Measurements from ENCODE around the gene HLF.

The HLF gene

DNA sequence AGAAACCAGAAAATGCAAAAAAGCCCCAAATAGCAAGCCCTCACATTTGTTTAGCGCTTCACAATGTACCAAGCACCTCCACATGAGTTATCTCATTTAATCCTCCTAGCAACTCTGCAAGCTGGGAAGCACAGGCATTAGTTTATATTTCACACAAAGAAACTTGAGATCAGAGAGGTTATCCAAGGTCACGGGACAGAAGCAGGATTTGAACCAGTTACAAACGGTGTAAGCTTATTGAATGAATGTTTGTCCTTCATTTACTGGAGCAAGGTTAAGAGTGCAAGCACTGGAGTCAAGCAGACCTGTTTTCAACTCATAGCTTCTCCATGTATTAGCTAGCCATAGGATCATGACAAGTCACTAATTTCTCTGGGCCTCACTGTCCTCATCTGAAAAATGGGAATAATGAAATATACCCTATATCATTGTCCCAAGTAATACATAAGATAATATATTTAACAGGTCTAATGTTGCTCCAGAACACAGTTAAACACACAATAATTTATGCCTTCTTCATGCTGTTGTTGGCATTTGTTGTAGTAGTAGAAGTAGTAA lies 6.1 kb upstream of the HLF start:
- no peak for DNase-seq

- DNase-seq, result no peak
Observed at GRCh38 chr17:55259684-55260111, 5.1 kb upstream of the HLF start.

- no peak for DNase-seq
Observed at GRCh38 chr17:55261311-55261710, 3.4 kb upstream of the HLF start.

DNA sequence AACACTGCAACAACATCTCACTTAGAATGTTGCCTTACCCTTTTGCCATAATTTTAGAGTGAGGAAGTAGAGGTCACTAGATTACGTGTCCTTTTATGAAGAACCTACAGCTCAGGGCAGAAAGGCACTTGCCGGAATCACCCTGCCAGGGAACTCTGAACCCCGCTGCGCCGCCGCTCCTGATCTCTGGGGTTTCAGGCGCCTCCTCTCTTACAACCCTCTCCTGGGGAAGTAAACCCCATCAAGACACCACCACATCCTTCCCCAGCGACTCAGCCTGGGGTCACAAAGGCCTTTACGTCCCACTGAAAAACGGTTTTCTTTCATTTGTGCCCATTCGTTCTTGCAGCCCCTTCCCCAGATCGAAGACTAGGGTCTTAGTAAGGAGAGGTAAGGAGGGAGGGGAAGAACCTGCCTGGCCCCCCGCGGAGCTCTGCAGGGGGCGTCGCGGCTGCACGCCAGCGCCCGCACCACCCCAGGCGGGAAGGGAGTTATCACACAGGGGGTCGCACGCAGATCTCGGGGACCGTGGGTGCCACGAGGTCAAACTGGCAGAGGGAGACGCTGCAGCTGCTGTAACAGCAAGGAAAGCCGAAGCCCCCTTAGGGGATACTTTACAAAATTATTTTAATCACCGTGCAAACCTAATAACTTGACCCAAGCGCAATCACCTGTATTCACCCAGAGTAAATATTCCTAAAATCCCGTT lies 1.0 kb upstream of the HLF start:
- DNase-seq, result no peak

DNA sequence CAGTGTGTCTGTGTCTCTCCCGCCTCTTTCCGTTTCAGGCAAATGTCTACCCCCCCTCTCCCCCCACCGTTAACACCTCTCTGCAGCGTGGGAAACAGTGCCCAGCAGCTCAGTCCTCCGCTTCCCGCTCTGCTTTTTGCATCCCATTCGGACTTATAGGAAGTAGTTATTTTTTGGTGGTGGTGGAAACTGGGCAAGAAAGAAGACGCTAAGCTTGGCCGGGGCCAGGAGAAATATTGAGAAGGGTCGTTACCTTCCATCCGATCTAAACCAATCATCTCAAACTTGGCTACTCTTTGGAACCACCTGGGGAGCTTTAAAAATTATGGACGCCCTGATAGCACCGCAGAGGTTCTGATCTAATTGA lies 499 bp upstream of the HLF start:
- no peak for DNase-seq

GRCh38 chr17:55265311-55266021 lies 706 bp downstream of the HLF start:
- no peak for DNase-seq

DNA sequence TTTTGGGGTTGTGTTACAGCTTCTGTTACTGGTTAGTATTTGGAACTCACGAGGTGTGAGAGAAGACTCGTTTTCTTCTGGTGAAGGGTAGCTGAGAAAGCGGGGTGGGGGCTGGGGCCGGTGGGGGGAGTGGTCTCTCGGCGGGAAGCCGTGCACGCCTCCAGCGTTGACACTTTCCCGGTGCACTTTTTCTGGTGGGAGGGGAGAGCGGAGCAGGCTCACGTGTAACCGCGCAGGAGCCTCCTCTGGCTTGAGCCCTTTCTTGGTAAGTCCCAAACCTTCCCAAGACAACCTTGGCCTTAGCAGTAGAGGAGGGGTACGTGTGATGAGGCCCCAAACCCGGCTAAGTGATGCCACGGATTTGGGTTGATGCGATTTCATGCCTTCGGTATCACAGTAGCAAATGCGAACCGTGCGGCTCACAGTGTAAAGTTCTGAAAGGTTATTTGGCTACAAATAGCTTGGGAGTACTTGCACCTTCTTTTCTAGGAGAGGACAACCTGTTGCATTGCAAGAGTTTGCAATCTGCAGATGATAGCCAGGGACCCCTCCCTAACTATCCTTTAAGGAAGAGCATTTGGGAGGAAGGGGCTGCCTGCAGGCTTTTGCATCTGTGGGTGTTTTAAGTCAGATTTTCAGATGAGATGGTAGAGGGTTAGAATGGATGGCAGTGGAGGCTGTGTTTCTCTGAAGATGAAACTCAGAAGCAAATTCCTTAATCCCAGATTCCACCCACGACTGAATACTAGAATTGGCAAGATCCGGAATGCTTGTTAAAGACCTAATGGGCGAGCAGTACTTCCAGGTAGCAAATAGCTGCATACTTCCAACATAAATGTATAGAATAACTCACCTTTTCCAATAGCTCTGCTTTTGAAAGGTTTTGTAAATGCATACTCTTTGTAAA lies 1.5 kb downstream of the HLF start:
- no peak for DNase-seq

GRCh38 chr17:55266958-55267688 lies 2.4 kb downstream of the HLF start:
- no peak for DNase-seq

DNA sequence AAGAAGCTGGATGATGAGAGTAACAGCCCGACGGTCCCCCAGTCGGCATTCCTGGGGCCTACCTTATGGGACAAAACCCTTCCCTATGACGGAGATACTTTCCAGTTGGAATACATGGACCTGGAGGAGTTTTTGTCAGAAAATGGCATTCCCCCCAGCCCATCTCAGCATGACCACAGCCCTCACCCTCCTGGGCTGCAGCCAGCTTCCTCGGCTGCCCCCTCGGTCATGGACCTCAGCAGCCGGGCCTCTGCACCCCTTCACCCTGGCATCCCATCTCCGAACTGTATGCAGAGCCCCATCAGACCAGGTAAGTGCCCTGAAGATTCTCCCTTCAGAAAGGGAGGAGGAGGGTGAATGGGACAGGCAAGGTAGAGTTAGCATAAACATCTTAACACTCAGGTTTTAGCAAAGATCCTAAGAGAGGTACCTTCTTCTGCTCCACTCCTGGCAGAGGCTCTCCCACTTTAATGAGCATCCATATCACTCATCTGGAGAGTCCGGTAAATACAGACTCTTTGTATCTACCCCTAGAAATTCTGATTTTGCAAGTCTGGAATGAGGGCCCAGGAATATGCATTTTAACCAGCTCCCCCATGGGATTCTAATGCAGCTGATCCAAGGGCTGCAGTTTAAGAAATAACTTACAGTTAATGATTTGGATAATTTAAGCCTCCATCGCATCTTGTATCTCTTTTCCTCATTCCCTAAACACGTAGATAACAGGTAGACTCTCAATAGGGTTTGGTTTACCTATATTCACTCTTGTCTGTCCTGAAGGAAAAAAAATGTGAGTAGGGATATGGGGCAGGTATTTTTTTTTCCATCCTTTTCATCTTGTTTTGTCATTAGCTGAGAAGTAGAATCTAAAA lies 3.3 kb downstream of the HLF start:
- DNase-seq, result no peak

GRCh38 chr17:55268649-55269480 lies 4.1 kb downstream of the HLF start:
- no peak for DNase-seq

DNA sequence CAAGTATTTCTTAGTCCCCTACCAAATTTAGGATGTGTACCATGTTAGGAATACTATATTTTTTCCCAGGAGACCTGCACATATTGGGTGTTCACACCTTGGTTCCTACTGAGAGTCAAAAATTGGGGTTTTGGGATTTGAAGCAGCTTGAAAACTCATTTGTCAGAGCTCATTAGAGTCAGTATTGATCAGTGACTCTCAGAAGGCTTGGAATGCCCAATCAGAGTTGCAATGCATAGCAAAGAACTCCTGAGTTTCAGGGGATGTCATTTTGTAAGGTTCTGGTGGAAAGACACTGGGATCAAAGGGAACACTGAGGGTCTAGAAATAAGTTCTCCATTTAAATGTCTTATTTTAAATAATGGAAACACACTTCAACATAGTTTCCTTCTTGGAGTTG lies 5.1 kb downstream of the HLF start:
- DNase-seq, result no peak

DNA sequence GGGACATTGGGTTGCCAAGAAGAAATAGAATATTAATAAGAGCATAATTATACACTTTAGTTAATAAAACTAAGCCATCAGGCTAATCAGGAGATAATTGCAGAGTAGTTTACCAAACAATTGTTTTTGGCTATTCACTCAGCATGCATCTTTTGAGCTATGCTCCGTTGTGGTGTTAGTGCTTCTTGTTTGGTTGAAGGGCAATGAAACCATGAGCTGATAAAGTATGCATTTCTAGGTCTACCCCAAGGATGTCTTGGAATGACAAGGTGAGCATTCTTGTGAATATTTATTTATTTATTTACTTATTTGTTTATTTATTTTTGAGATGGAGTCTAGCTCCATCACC lies 6.4 kb downstream of the HLF start:
- no peak for DNase-seq

DNA sequence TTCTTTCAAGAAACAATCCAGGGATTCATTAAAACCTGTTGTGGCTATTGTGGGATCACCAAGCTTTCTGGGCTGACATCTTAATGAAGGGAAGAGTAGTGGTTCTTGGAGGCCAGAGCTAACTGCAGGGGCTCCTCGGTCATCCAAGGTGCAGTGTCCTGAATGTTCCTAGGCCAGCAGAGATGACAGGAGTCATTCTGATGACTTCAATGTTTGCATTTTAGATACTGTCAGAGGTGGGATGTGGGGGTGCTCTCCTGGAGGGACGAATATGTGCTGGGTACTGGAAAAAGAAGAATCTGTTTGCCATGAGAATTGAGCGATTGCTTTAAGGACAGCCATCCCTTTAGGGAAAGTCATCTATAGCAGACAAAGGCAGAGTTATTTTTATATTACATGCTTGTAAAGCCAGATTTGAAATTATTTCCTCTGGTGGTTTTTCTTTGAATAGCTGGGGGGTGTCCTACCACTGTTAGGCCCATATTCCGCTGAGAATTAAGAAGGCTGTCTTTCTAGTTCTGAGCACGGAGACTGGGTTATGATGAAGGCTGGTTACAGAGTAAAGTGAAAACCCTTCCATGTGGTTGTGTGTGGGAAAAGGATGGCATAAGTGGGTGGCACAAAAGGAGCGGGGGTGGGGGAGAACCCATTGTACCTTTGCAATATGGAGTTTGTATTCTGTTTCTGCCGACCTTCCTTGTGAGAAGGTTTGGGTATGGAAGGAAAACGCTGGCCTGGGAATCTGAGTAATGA lies 7.4 kb downstream of the HLF start:
- no peak for DNase-seq

DNA sequence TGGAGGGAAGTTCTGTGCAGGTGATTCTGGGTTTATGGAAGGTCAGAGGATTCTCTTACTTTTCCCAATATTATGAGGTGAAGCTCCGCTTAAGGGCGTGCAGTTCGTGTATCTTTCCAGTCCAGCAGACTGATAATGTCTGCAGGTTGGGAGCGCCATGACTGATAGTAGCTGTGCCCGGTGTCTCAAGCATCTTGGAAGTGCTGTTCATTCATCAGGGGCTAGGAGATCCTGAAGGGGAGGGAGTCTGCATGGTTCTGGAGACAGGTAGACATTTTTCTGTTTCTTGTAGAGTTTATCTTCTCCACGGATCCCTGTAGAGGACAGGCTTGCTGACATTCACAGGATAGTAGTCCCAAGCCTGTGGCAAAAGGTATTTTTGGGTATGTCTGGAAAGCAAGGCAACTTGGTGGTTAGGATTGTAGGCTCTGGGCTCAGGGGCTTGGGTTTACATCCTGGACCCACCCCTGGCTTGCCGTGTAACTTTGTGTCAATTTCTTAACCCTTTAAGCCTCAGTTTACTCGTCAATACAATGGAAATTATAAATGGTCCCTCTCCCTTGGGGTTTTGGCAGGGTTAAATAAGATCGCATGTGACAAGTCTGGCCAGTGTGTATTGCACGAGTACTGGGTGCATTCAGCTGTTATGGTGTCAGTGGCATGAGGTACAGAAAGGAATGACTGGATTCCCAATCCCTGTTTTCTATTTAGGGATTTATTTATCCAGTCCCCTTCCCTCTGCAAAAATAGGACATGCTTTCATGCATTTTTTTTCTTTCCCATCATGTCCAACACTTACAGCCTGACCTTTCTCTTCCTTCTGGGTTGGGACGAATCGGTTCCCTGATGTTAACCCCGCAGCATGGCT lies 8.2 kb downstream of the HLF start:
- DNase-seq, result no peak

GRCh38 chr17:55273579-55274354 lies 9.0 kb downstream of the HLF start:
- DNase-seq, result no peak

GRCh38 chr17:55274355-55275255 lies 9.8 kb downstream of the HLF start:
- no peak for DNase-seq
